ENCODE results near the gene DSCAM.

DNA sequence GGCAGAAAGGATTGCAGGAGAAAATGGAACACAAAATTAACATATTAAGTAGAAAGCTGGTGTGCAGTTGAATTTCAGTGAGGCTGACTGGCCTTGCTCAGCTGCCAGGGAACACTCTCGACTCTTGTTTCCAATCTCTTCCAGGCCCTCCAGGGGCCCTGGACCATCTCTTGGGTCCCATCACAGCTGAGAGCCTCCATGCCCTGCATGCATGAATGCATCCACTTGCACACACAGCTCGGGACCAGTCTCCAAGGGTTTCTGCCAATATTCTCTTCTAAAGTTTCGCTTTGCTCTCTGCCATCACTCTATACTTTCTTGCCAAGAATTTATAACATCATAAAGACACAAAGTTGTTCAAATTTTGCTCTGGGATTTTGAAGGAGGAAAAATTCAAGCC lies 200.3 kb downstream of the DSCAM start:
- TF ChIP-seq, protein P1, sequence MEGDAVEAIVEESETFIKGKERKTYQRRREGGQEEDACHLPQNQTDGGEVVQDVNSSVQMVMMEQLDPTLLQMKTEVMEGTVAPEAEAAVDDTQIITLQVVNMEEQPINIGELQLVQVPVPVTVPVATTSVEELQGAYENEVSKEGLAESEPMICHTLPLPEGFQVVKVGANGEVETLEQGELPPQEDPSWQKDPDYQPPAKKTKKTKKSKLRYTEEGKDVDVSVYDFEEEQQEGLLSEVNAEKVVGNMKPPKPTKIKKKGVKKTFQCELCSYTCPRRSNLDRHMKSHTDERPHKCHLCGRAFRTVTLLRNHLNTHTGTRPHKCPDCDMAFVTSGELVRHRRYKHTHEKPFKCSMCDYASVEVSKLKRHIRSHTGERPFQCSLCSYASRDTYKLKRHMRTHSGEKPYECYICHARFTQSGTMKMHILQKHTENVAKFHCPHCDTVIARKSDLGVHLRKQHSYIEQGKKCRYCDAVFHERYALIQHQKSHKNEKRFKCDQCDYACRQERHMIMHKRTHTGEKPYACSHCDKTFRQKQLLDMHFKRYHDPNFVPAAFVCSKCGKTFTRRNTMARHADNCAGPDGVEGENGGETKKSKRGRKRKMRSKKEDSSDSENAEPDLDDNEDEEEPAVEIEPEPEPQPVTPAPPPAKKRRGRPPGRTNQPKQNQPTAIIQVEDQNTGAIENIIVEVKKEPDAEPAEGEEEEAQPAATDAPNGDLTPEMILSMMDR (IDR thresholded peaks at IDR 0.05), result no peak
- no peak for TF ChIP-seq POLR2A (IDR thresholded peaks at IDR 0.05)
